Measurements from ENCODE around the gene FAM53B.

DNA sequence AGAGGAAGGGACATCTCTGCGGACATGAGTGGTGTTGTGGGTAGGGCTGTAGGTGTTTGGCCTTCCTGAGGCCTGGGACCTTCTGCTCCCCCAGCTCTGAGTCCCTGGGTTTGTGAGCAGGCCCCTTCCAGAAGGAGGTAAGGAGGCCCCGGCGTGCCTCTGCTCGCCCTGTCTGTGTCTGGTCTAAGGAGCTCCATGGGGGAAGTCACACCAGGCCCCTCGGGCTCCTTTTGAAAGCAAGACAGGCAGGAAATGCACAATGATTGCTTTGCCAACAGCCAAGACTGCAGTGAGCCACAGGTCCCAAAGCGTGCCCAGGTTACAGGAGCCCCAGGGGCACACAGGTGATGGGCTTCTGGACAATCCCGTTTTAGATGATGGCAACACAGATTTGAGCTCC is 89.5 kb downstream of the FAM53B start:
- no peak for TF ChIP-seq CTCF (IDR thresholded peaks at IDR 0.05; ENCODE audit: low read length)
- TF ChIP-seq EZH2 (optimal IDR thresholded peaks at IDR 0.05; ENCODE audit: low read depth, low read length), result no peak
- no peak for TF ChIP-seq EZH2phosphoT487 (IDR thresholded peaks at IDR 0.05; ENCODE audit: low read length)

All from MM.1S (cell line).